Body of pancreas (tissue), 4 donors: ENCODE data around the gene SPOCK1. TPM values are rescaled to one million over a fixed set of nuclear protein-coding genes. Genes with fewer than 3 reads are reported as not detected.

Experiments
- ATAC-seq: fragments of 150-250 bp; one replicate; pipeline ENCODE4 v1.9.1; 2016
- DNase-seq, 4 donors: peaks; one replicate each; pipeline ENCODE4 v3.0.0-alpha.2; 2019
- H3K27ac ChIP-seq, 4 donors: fragments of 200-600 bp; sonication (generic); 1 replicate in 3 of 4; 2 replicates in 1 of 4; pipeline versions ENCODE4 v1.5.1 to v1.6.1; 2016 to 2019; ENCODE audit warnings: mild to moderate bottlenecking in 1 of 4, mixed read lengths in 1 of 4, moderate library complexity in 1 of 4
- H3K27me3 ChIP-seq, 2 donors: fragments of 200-600 bp; sonication (generic); one replicate each; pipeline ENCODE4 v1.6.0; 2016; ENCODE audit warnings: mild to moderate bottlenecking in 1 of 2
- H3K36me3 ChIP-seq, 2 donors: fragments of 200-600 bp; sonication (generic); replicated peaks in 1 of 2; 2 replicates each; pipeline ENCODE4 v1.5.1; 2016; ENCODE audit warnings: low read depth in 2 of 2; ENCODE audit not compliant: insufficient read depth in 1 of 2
- H3K4me1 ChIP-seq: fragments of 200-600 bp; sonication (generic); one replicate; pipeline ENCODE4 v1.6.0; 2016
- H3K4me3 ChIP-seq, 2 donors: fragments of 200-600 bp; sonication (generic); 1 replicate in 1 of 2; 2 replicates in 1 of 2; pipeline ENCODE4 v1.5.1; 2016 to 2019
- H3K9me3 ChIP-seq, 3 donors: fragments of 200-600 bp; sonication (generic); 1 replicate in 2 of 3; 2 replicates in 1 of 3; pipeline ENCODE4 v1.5.1; 2016
- CTCF ChIP-seq, 7 experiments: fragments of 450-650 bp in 4 of 7; fragments of 200-600 bp in 3 of 7; sonication (generic) in 3 of 7; IDR thresholded peaks; one replicate each; pipeline ENCODE4 v1.5.1; 2016 to 2019; ENCODE audit warnings: antibody characterized with exemption in 7 of 7
- POLR2A ChIP-seq, 3 donors: fragments of 450-650 bp; IDR thresholded peaks; one replicate each; pipeline ENCODE4 v1.6.1; 2016; ENCODE audit warnings: antibody characterized with exemption in 3 of 3, mild to moderate bottlenecking in 2 of 3
- WGBS, 2 donors: methylation state at CpG; one replicate each; pipeline ENCODE4 v1.1.5; 2017; 5-methylcytosine and 5-hydroxymethylcytosine counted together
- intact Hi-C: fragments of 100-400 bp; cut with DNase I; formaldehyde crosslinking; loops from one replicate; pipeline ENCODE4 v1.15.1; 2023
- total RNA-seq, 2 donors: library from RNA; depleted of rRNA; stranded (reverse); fragments of >200 nt; gene quantifications; one replicate each; pipeline ENCODE4 v1.1.0, GENCODE V29; 2016

Gene SPOCK1
- total RNA-seq, 2 donors from 2014 or later, result 22.4 to 30.6 TPM

- H3K36me3 ChIP-seq, result no peaks in the 10 kb centered on the region
- DNase-seq, result no peak
- H3K4me1 ChIP-seq, result no peaks in the 10 kb centered on the region
- H3K4me3 ChIP-seq, result no peak overlapping the region
- intact Hi-C loops, result no loop called here
- H3K27ac ChIP-seq, result no peak overlapping the region
- no peak for TF ChIP-seq CTCF (IDR thresholded peaks at IDR 0.05)
- no peak for TF ChIP-seq POLR2A (IDR thresholded peaks at IDR 0.05)
- no peaks in the 10 kb centered on the region for H3K9me3 ChIP-seq
- WGBS, 2 donors, result 32 to 37% methylated on average over 3 of the region's 3 CpGs
- ATAC-seq, result peak; percentile 35
- no peaks in the 10 kb centered on the region for H3K27me3 ChIP-seq
These were observed 150.4 kb downstream of the SPOCK1 start for GRCh38 chr5:137348759-137349158.

GRCh38 chr5:137347865-137348264, 151.3 kb downstream of the SPOCK1 start:
- Histone ChIP-seq H3K27ac (no peak overlapping the region), H3K27me3 (no peaks in the 10 kb centered on the region), H3K9me3 (no peaks in the 10 kb centered on the region), H3K4me3 (no peak overlapping the region), H3K36me3 (no peaks in the 10 kb centered on the region), H3K4me1 (no peaks in the 10 kb centered on the region)
- WGBS, 2 donors, result 64 to 74% methylated on average over 3 of the region's 3 CpGs
- no peak for DNase-seq
- intact Hi-C loops, result no loop called here
- no peak for ATAC-seq
- TF ChIP-seq CTCF (IDR thresholded peaks at IDR 0.05), result no peak
- TF ChIP-seq POLR2A (IDR thresholded peaks at IDR 0.05), result no peak

- Histone ChIP-seq H3K27me3 (no peaks in the 10 kb centered on the region), H3K27ac (no peak overlapping the region), H3K36me3 (no peaks in the 10 kb centered on the region), H3K4me3 (no peak overlapping the region), H3K9me3 (no peaks in the 10 kb centered on the region), H3K4me1 (no peaks in the 10 kb centered on the region)
- TF ChIP-seq POLR2A (IDR thresholded peaks at IDR 0.05), result no peak
- no peak for TF ChIP-seq CTCF (IDR thresholded peaks at IDR 0.05)
- ATAC-seq, result no peak
- 73 to 87% methylated on average over 3 of the region's 3 CpGs for WGBS, 2 donors
- intact Hi-C loops, result no loop called here
- DNase-seq, result no peak
These were observed 152.8 kb downstream of the SPOCK1 start for GRCh38 chr5:137346281-137346680.

- ATAC-seq, result no peak
- TF ChIP-seq POLR2A (IDR thresholded peaks at IDR 0.05), result no peak
- no peak for TF ChIP-seq CTCF (IDR thresholded peaks at IDR 0.05)
- intact Hi-C loops, result no loop called here
- H3K27me3 ChIP-seq, result no peaks in the 10 kb centered on the region
- no peaks in the 10 kb centered on the region for H3K36me3 ChIP-seq
- H3K27ac ChIP-seq, result no peak overlapping the region
- no peaks in the 10 kb centered on the region for H3K4me1 ChIP-seq
- DNase-seq, result no peak
- H3K9me3 ChIP-seq, result no peaks in the 10 kb centered on the region
- H3K4me3 ChIP-seq, result no peak overlapping the region
These were observed 153.7 kb downstream of the SPOCK1 start for GRCh38 chr5:137345396-137345795.

GRCh38 chr5:137344723-137345322, 154.3 kb downstream of the SPOCK1 start:
- WGBS, 2 donors, result 14 to 25% methylated on average over 6 of the region's 6 CpGs
- peak; percentile 49 to 68 (median 55) for DNase-seq

More at GRCh38 chr5:137344723-137345322, 154.3 kb downstream of the SPOCK1 start:
- H3K36me3 ChIP-seq, result no peaks in the 10 kb centered on the region
- H3K4me3 ChIP-seq, result no peak overlapping the region
- H3K27ac ChIP-seq, result no peak overlapping the region
- no peaks in the 10 kb centered on the region for H3K4me1 ChIP-seq
- intact Hi-C loops, result no loop called here
- ATAC-seq, result peak; percentile 52
- no peaks in the 10 kb centered on the region for H3K27me3 ChIP-seq
- peak; percentile 41 to 87 (median 70) for TF ChIP-seq CTCF (IDR thresholded peaks at IDR 0.05)
- TF ChIP-seq POLR2A (IDR thresholded peaks at IDR 0.05), result no peak
- no peaks in the 10 kb centered on the region for H3K9me3 ChIP-seq
